Measurements from ENCODE around the gene UBE4A. TPM values are rescaled to one million over a fixed set of nuclear protein-coding genes. Genes with fewer than 3 reads are reported as not detected.

Gene UBE4A
- total RNA-seq, 1 donor, result 74.8 TPM

DNA sequence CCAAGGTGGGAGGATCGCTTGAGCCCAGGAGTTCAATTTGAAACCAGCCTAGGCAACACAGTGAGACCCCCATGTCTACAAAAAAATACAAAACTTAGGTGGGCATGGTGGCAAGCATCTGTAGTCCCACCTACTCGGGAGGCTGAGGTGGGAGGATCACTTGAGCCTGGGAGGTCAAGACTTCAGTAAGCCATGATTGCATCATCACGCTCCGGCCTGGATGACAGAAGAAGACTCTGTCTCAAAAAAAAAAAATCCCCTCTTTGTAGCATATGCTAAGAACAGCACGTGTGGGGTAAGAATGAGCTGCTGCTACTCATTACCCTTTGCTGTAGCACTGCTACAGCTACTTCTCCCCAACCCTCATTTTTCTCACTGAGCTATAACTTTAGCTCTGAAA is 14.5 kb downstream of the UBE4A start:
- TF ChIP-seq, protein P1, sequence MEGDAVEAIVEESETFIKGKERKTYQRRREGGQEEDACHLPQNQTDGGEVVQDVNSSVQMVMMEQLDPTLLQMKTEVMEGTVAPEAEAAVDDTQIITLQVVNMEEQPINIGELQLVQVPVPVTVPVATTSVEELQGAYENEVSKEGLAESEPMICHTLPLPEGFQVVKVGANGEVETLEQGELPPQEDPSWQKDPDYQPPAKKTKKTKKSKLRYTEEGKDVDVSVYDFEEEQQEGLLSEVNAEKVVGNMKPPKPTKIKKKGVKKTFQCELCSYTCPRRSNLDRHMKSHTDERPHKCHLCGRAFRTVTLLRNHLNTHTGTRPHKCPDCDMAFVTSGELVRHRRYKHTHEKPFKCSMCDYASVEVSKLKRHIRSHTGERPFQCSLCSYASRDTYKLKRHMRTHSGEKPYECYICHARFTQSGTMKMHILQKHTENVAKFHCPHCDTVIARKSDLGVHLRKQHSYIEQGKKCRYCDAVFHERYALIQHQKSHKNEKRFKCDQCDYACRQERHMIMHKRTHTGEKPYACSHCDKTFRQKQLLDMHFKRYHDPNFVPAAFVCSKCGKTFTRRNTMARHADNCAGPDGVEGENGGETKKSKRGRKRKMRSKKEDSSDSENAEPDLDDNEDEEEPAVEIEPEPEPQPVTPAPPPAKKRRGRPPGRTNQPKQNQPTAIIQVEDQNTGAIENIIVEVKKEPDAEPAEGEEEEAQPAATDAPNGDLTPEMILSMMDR (IDR thresholded peaks at IDR 0.05; ENCODE audit: insufficient read depth, low read length), result no peak
- no peak for DNase-seq (ENCODE audit: low read depth)
- no peak overlapping the region for H3K4me3 ChIP-seq (ENCODE audit: low read depth, low read length)

DNA sequence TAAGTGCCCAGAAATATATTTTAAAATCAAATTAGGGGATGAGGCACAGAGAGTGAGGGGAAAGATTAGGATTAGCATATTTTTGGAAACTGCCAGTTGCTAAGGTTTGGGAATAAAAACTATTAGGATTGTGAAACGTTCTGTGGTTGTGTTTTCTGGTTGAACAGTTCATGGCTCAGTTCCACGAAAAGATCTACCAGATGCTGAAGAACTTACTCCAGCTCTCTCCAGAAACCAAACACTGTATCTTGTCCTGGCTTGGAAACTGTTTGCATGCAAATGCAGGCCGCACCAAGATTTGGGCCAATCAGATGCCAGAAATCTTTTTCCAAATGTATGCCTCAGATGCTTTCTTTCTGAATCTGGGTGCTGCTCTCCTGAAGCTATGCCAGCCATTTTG is 15.3 kb downstream of the UBE4A start:
- no peak for DNase-seq (ENCODE audit: low read depth)
- TF ChIP-seq, protein P1 (IDR thresholded peaks at IDR 0.05; ENCODE audit: insufficient read depth, low read length), result no peak

DNA sequence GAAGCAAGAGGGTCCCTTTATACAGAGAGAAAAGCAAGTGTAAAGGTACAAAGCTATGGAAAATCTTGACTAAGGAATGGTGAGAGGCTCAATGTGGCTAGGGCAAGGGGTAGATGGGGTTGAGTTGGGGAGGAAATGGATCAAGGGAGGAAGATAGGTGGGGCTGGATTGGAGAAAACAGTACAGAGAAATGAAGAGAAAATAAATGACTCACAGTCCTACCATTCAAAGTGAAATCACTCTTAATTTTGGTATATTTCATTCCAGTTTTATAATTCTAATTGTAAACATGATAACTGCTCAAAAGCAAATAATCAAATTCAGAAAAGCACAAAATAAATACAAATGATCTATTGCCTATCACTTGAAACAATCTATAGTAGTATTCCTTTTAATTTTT is 16.6 kb downstream of the UBE4A start:
- TF ChIP-seq, protein P1 (IDR thresholded peaks at IDR 0.05; ENCODE audit: insufficient read depth, low read length), result no peak
- no peak overlapping the region for H3K4me3 ChIP-seq (ENCODE audit: low read depth, low read length)
- no peak for DNase-seq (ENCODE audit: low read depth)

More for the DNA sequence above, 15.3 kb downstream of the UBE4A start:
- H3K4me3 ChIP-seq (ENCODE audit: low read depth, low read length), result no peak overlapping the region

DNA sequence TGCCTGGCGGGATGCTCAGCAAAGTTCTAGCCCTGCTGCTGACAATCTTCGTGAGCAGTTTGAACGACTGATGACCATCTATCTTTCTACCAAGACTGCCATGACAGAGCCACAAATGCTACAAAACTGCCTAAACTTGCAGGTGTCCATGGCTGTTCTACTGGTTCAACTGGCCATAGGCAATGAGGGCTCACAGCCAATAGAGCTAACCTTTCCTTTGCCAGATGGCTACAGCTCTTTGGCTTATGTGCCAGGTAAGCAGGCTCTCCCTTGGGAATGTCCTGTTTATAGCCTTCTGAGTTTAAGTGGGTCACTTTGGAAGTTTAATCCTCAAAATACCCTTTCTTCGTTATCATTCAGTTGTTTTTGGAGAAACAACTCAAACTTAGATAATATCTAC is 20.1 kb downstream of the UBE4A start:
- no peak for DNase-seq (ENCODE audit: low read depth)
- TF ChIP-seq, protein P1 (IDR thresholded peaks at IDR 0.05; ENCODE audit: insufficient read depth, low read length), result no peak
- no peak overlapping the region for H3K4me3 ChIP-seq (ENCODE audit: low read depth, low read length)

DNA sequence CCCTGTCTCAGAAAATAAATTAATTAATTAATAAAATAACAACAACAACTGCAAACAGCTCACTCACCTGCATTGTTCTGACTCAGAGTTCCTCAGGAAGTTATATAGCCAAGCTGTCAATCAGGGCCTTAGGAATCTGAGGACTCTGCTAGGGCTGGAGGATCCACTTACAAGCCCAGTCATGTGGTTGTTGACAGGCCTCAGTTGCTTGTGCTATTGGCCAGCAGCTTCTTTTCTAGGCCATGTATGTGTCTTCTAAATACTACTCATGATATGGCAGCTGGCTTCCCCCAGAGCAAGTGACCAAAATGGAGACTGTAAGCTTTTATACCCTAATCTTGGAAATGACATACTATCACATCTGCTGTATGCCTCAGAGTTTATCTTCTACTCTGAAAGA is 21.2 kb downstream of the UBE4A start:
- TF ChIP-seq, protein P1 (IDR thresholded peaks at IDR 0.05; ENCODE audit: insufficient read depth, low read length), result no peak
- no peak overlapping the region for H3K4me3 ChIP-seq (ENCODE audit: low read depth, low read length)
- no peak for DNase-seq (ENCODE audit: low read depth)

DNA sequence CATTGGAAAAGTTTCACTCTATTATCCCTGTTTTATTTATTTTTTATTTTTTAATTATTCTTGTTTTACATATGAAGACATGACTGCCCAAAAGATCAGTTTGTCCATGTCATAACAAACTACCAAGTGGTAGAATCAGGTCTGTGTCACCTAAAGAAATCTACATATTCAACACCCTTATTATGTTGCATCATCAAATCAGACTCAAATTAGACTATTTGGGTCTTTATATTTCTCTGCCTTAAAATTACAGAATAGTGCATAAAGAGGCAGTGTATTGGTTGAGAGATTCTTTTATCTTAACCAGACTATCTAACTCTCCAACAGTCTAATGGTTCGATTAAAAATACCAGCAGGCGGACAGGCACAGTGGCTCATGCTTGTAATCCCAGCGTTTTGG is 23.6 kb downstream of the UBE4A start:
- DNase-seq (ENCODE audit: low read depth), result no peak
- TF ChIP-seq, protein P1 (IDR thresholded peaks at IDR 0.05; ENCODE audit: insufficient read depth, low read length), result no peak
- H3K4me3 ChIP-seq (ENCODE audit: low read depth, low read length), result no peak overlapping the region

DNA sequence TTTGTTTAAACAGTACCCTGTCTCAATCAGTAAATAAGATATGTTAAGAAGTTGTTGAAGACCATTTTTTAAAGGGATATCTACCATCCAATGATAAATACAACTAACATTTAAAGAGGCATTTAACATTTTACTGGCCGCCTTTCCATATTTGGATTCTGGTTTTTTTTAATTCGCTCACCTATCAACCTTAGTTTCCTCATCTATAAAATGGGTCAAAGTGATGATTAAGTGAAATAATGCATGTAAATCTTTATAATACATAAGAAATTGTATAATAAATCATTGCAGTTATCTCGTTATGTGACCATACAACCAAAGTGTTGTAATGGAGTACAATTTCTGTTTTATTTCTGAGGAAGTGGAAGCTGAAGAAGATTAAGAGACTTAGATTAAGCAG is 24.3 kb downstream of the UBE4A start:
- no peak for DNase-seq (ENCODE audit: low read depth)
- no peak overlapping the region for H3K4me3 ChIP-seq (ENCODE audit: low read depth, low read length)
- TF ChIP-seq, protein P1 (IDR thresholded peaks at IDR 0.05; ENCODE audit: insufficient read depth, low read length), result no peak
